PFSK-1 (cell line): ENCODE measurements around the gene BANK1.

ENCODE experiments used
- FOXP2 ChIP-seq: optimal IDR thresholded peaks from 2 replicates; pipeline ENCODE3; 2011; ENCODE audit warnings: borderline replicate concordance, control low read depth, inconsistent platforms; ENCODE audit not compliant: insufficient read depth; ENCODE audit errors: extremely low read length, extremely low read depth
- POLR2AphosphoS5 ChIP-seq: IDR thresholded peaks from 2 replicates; pipeline ENCODE4 v1.6.1; 2012; ENCODE audit warnings: low read depth, mild to moderate bottlenecking, control low read depth, low read length, moderate library complexity
- REST ChIP-seq, 2 experiments: IDR thresholded peaks; 2 replicates each; pipeline versions ENCODE4 v1.6.1 to v1.8.0; 2011 to 2012; ENCODE audit warnings: low read depth in 2 of 2, low read length in 2 of 2, control low read depth in 1 of 2, inconsistent platforms in 1 of 2, mild to moderate bottlenecking in 1 of 2, moderate library complexity in 1 of 2; ENCODE audit not compliant: insufficient read depth in 1 of 2
- TAF1 ChIP-seq: IDR thresholded peaks from 2 replicates; pipeline ENCODE4 v1.6.1; 2012; ENCODE audit warnings: low read length, control low read depth, borderline replicate concordance; ENCODE audit not compliant: insufficient read depth

GRCh38 chr4:101753721-101754120, 36.8 kb upstream of the BANK1 start:
- no peak for TF ChIP-seq POLR2AphosphoS5
- no peak for TF ChIP-seq REST (IDR thresholded peaks at IDR 0.05; ENCODE audit: insufficient read depth in 1 of 2, low read depth in 2 of 2, low read length in 2 of 2)
- TF ChIP-seq FOXP2, result no peak
- TF ChIP-seq TAF1, result no peak
